DOHH2 (cell line): Measurements from ENCODE around the gene ZNF146.
"Not testable (repeated sequence)": the region's sequence is repeated elsewhere in the genome, so short reads cannot be mapped to it uniquely, and the experiment has no call there.

Source experiments
- H3F3A ChIP-seq: fragments of 200-600 bp; sonication (generic), shearing (Covaris generic); 2 replicates; pipeline ENCODE4 v1.6.0; 2016; ENCODE audit warnings: antibody characterized with exemption, mild to moderate bottlenecking; ENCODE audit not compliant: control insufficient read depth, insufficient read depth
- H3K27ac ChIP-seq: fragments of 200-600 bp; sonication (generic); 2 replicates; pipeline ENCODE4 v1.5.1; 2014; ENCODE audit warnings: low read depth, mild to moderate bottlenecking, low read length, moderate library complexity
- H3K27me3 ChIP-seq: fragments of 200-600 bp; sonication (generic); 2 replicates; pipeline ENCODE4 v1.6.1; 2014; ENCODE audit warnings: mild to moderate bottlenecking, low read length, mixed read lengths; ENCODE audit not compliant: control insufficient read depth
- H3K36me3 ChIP-seq: fragments of 200-600 bp; sonication (generic); 2 replicates; pipeline ENCODE4 v1.6.1; 2014; ENCODE audit warnings: mild to moderate bottlenecking, low read length, moderate library complexity, mixed read lengths; ENCODE audit not compliant: control insufficient read depth
- H3K4me1 ChIP-seq: fragments of 200-600 bp; sonication (generic); 2 replicates; pipeline ENCODE4 v1.6.1; 2014; ENCODE audit warnings: mild to moderate bottlenecking, low read length, mixed read lengths; ENCODE audit not compliant: control insufficient read depth
- H3K4me2 ChIP-seq: fragments of 200-600 bp; sonication (generic); 2 replicates; pipeline ENCODE4 v1.6.0; 2014; ENCODE audit warnings: mild to moderate bottlenecking, low read length, moderate library complexity
- H3K4me3 ChIP-seq: fragments of 200-600 bp; sonication (generic); 2 replicates; pipeline ENCODE4 v1.5.1; 2014; ENCODE audit warnings: mild to moderate bottlenecking, low read length, mixed read lengths
- H3K79me2 ChIP-seq: fragments of 200-600 bp; sonication (generic); 2 replicates; pipeline ENCODE4 v1.6.1; 2014; ENCODE audit warnings: mild to moderate bottlenecking, low read length, mixed read lengths; ENCODE audit not compliant: control insufficient read depth
- H3K9me2 ChIP-seq: fragments of 200-600 bp; sonication (generic); replicated peaks from 2 replicates; pipeline ENCODE4 v1.6.1; 2014; ENCODE audit warnings: mild to moderate bottlenecking, low read length, mixed read lengths; ENCODE audit not compliant: control insufficient read depth
- H3K9me3 ChIP-seq: fragments of 200-600 bp; sonication (generic); 2 replicates; pipeline ENCODE4 v1.6.1; 2014; ENCODE audit warnings: antibody characterized with exemption, low read length, mixed read lengths; ENCODE audit not compliant: control insufficient read depth, insufficient read depth
- H4K20me1 ChIP-seq: fragments of 200-600 bp; sonication (generic); 2 replicates; pipeline ENCODE4 v1.6.0; 2014; ENCODE audit warnings: low read depth, mild to moderate bottlenecking, antibody characterized with exemption, low read length, moderate library complexity; ENCODE audit not compliant: control insufficient read depth, insufficient read depth
- EZH2phosphoT487 ChIP-seq: fragments of 200-600 bp; sonication (generic); IDR thresholded peaks from 2 replicates; pipeline ENCODE4 v1.6.1; 2017; ENCODE audit warnings: borderline replicate concordance, mild to moderate bottlenecking, antibody characterized with exemption, low read length, moderate library complexity, mixed read lengths
- TF ChIP-seq, protein P1 (sequence below): fragments of 200-600 bp; sonication (generic); IDR thresholded peaks from one replicate; pipeline ENCODE4 v1.5.1; 2014; ENCODE audit warnings: antibody characterized with exemption, mild to moderate bottlenecking, low read depth, low read length; ENCODE audit not compliant: poor library complexity, severe bottlenecking

Gene ZNF146

DNA sequence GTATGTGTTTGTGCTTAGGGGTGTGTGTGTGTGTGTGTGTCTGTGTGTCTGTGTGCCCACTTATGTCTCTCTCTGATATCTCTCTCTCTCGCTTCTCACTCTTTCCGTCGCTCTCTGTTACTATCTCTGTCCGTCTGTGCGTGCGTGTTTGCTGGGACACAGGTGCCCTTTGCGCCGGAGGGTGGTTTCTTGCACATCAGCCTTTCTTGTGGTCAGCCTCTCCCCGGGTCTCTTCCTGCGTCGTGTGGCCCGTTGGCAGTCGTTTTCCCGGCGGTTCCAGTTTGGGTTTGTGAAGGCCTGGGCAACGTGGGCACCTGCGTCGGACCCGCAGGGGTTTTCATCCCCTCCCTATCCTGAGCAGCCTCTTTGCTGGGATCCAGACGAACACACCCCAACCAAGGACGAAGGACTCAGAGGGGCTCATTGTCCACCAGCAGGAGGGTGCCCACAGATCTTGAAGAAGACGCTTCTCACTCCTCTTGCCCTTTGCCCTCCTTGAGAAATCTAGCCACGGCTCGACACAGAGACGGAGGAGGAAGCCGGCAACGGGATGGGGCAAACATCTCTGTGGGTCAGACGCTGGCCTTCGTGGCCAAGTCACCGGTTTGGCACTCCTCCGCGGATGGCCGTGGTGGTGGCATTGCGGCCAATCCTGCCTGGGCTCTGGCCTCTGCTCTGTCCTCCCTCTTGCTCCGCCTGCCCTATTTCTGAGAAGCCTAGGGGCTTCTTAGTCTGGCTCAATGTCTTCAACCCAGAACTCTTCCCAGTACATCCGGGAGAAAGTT lies 52.3 kb downstream of the ZNF146 start:
- no peaks in the 10 kb centered on the region for H3K36me3 ChIP-seq
- no peak overlapping the region for H3K27ac ChIP-seq
- no peaks in the 10 kb centered on the region for H3F3A ChIP-seq
- H3K9me2 ChIP-seq: no peaks in the 10 kb centered on the region
- no peaks in the 10 kb centered on the region for H3K4me1 ChIP-seq
- H3K9me3 ChIP-seq: no peaks in the 10 kb centered on the region; the same call in 1 of the 2 replicates
- H3K27me3 ChIP-seq: no peaks in the 10 kb centered on the region
- H3K4me2 ChIP-seq: no peak overlapping the region
- no peak for TF ChIP-seq EZH2phosphoT487
- TF ChIP-seq, protein P1, sequence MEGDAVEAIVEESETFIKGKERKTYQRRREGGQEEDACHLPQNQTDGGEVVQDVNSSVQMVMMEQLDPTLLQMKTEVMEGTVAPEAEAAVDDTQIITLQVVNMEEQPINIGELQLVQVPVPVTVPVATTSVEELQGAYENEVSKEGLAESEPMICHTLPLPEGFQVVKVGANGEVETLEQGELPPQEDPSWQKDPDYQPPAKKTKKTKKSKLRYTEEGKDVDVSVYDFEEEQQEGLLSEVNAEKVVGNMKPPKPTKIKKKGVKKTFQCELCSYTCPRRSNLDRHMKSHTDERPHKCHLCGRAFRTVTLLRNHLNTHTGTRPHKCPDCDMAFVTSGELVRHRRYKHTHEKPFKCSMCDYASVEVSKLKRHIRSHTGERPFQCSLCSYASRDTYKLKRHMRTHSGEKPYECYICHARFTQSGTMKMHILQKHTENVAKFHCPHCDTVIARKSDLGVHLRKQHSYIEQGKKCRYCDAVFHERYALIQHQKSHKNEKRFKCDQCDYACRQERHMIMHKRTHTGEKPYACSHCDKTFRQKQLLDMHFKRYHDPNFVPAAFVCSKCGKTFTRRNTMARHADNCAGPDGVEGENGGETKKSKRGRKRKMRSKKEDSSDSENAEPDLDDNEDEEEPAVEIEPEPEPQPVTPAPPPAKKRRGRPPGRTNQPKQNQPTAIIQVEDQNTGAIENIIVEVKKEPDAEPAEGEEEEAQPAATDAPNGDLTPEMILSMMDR: no peak
- no peaks in the 10 kb centered on the region for H3K79me2 ChIP-seq
- no peaks in the 10 kb centered on the region for H4K20me1 ChIP-seq
- H3K4me3 ChIP-seq: no peak overlapping the region

DNA sequence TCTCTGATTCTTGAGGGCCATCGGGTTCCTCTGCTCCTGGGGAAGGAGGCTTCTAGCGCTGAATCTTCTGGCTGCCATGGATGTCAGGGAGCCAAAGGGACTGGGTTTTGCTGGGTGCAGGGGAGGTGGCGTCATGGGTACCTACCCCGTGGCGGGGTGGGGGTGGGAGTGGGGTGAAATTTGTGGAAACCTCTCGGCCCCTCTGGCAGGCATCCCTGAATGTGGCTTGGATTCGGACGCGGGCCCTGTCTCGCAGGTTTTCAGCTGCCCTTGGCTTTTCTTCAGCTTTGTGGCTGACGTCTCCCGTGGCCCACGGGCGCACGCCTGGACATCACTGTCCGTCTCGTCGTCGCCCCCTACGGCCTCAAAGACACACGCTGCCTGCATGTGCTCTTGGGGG lies 53.2 kb downstream of the ZNF146 start:
- not testable (repeated sequence) for H4K20me1 ChIP-seq, H3K4me3 ChIP-seq

DNA sequence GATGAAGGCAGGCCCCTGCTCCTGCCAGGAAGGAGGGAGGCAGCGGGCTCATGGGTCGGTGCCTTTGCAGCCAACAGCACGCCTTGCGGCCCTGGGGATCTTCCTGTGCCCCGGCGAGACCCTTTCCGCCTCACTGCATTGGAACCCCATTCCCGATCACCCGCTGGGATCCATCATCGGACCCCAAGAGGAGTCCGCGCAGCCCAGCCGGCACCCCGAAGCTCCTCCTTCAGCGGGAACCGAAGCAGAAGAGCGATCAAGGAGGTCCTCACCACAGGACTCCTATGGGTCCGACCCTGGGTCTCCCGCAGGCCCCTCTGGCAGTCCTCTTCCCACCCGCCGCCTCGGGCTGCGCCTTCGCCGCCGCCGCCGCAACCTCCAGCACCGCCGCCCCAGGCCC lies 53.7 kb downstream of the ZNF146 start:
- not testable (repeated sequence) for H3K9me2 ChIP-seq, H3K9me3 ChIP-seq, H3K4me2 ChIP-seq

More for the DNA sequence above, 53.2 kb downstream of the ZNF146 start:
- H3K9me3 ChIP-seq, H3F3A ChIP-seq, H3K79me2 ChIP-seq, H3K27ac ChIP-seq, H3K36me3 ChIP-seq, H3K4me2 ChIP-seq, H3K9me2 ChIP-seq, H3K27me3 ChIP-seq, H3K4me1 ChIP-seq: not testable (repeated sequence)

DNA sequence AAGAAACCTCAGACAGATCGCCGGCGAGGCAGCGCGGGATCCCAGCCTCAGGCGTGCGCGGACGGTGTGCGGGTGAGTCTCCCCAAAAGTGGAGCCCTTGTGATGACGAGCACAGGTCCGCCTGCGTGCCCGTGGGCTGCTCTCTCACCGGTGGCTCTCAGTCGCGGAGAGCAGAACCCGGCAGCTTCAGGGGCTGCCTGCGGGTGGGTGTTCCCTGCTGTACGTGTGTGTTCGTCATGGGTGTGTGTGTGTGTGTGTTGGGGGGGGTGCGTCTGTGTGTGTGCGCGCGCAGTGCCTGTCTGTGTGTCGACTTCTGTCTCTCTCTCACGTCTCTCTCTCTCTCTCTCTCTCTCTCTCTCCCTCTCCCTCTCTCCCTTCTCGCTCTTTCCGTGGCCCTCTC lies 54.4 kb downstream of the ZNF146 start:
- H3K27me3 ChIP-seq, H3K79me2 ChIP-seq, H3K4me3 ChIP-seq, H3K4me2 ChIP-seq, H3K9me2 ChIP-seq, H3F3A ChIP-seq, H3K4me1 ChIP-seq, H3K27ac ChIP-seq, H3K36me3 ChIP-seq, H4K20me1 ChIP-seq, H3K9me3 ChIP-seq: not testable (repeated sequence)

More for the DNA sequence above, 53.7 kb downstream of the ZNF146 start:
- H3K27ac ChIP-seq, H3K4me3 ChIP-seq, H3K27me3 ChIP-seq, H3F3A ChIP-seq, H3K79me2 ChIP-seq, H3K4me1 ChIP-seq, H3K36me3 ChIP-seq, H4K20me1 ChIP-seq: not testable (repeated sequence)
